Measurements from ENCODE around the gene AKIRIN2. TPM values are rescaled to one million over a fixed set of nuclear protein-coding genes. Genes with fewer than 3 reads are reported as not detected.
A peak's percentile ranks its signal among the peaks of the same experiment; 100 is the strongest.
"Not testable (repeated sequence)": the region's sequence is repeated elsewhere in the genome, so short reads cannot be mapped to it uniquely, and the experiment has no call there.

Gene AKIRIN2
- total and polyA plus RNA-seq, 7 experiments from 2014 or later: 28.8 to 197 (median 54.6) TPM

DNA sequence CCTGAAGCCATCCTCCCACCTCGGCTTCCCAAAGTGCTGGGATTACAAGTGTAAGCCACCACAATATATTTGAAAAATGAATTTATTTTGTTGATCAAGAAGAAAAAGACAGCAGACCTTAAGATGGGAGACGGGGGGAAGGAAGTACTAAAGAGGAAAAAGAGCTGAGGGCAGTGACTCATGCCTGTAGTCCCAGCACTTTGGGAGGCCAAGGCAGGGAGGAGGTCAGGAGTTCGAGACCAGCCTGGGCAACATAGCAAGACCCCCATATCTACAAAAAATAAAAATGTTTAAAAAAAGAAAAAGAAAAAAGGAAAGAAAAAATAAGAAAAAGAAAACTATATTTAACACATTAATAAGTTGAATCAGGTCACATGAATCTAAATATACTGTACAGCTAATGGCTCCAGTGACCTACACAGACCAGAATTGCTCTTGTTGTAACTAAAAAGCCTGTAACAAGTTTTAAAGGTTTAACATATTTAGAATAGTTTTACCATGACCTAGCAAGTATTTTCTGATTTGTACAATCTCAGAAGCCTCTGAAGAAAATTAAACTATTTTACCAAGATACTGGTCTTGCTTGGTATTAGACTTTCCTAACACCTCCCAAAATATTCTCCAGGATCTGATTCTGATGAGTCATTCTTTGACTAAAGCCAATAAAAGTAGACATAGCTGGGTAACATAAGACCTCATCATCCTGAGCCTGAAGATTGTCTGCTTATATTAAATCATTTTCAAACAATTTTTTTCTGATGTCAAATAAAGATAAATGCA is 4.3 kb upstream of the AKIRIN2 start:
- intact Hi-C loops (cut with micrococcal nuclease): loop anchor here in 1 of 2 donors (10.0 kb wide), 1 partner anchor 308 kb away; no protein-coding TSS in a partner anchor
- peaks cover 0 to 2% (median 0%) of the 10 kb centered on the region in 11 donors for H3K9me3 Mint-ChIP-seq
- no peak overlapping the region for H3K4me3 Mint-ChIP-seq

GRCh38 chr6:87705070-87705691 is 3.1 kb upstream of the AKIRIN2 start:
- CTCF ChIA-PET: no interaction called here

More for the DNA sequence above, 4.3 kb upstream of the AKIRIN2 start:
- ChIA-PET CTCF (no interaction called here), POLR2A (no interaction called here)
- peaks cover 0 to 5% (median 0%) of the 10 kb centered on the region in 5 donors for H3K27me3 Mint-ChIP-seq
- H3K4me1 ChIP-seq (ENCODE audit: control insufficient read depth in 2 of 2, insufficient read depth in 2 of 2, low read length in 2 of 2): peaks cover 0 to 3% of the 10 kb centered on the region in 2 donors
- H3K4me3 ChIP-seq (ENCODE audit: low read length): no peak overlapping the region
- H3K27me3 ChIP-seq (ENCODE audit: control insufficient read depth in 2 of 2, insufficient read depth in 2 of 2, low read length in 2 of 2): no peaks in the 10 kb centered on the region
- no peaks in the 10 kb centered on the region for H3K9me3 ChIP-seq (ENCODE audit: control insufficient read depth in 2 of 3, low read length in 3 of 3)
- no peak overlapping the region for H3K27ac ChIP-seq (ENCODE audit: low read depth, low read length)
- no peak for ATAC-seq
- no peak for DNase-seq
- peaks cover 0 to 6% (median 0%) of the 10 kb centered on the region in 3 experiments for H3K36me3 ChIP-seq (ENCODE audit: control insufficient read depth in 2 of 3, insufficient read depth in 3 of 3, low read length in 3 of 3)
- no peak overlapping the region for H3K27ac Mint-ChIP-seq
- peaks cover 6 to 25% (median 10%) of the 10 kb centered on the region in 7 donors for H3K4me1 Mint-ChIP-seq
- no peaks in the 10 kb centered on the region for H3K36me3 Mint-ChIP-seq

DNA sequence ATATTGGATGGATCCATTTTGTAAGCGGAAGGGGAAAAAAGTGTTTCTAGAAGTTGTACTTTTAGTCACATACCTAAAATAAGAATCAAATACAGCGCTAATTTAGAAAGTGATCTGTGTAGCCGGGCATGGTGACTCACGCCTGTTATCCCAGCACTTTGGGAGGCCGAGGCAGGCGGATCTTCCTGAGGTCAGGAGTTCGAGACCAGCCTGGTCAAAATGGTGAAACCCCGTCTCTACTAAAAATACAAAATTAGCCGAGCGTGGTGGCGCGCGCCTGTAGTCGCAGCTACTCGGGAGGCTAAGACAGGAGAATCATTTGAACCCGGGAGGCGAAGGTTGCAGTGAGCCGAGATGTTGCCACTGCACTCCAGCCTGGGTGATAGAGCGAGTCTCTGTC is 1.0 kb upstream of the AKIRIN2 start:
- Mint-ChIP-seq H3K27ac (peak overlapping the region in 8 of 9 donors; percentile 89 to 97 (median 94)), H3K4me3 (peak overlapping the region; percentile 92 to 98 (median 96)), H3K4me1 (peaks cover 19 to 36% (median 29%) of the 10 kb centered on the region in 7 donors), H3K36me3 (peaks cover 0 to 14% (median 0%) of the 10 kb centered on the region in 5 donors)
- H3K36me3 ChIP-seq (ENCODE audit: control insufficient read depth in 2 of 3, insufficient read depth in 3 of 3, low read length in 3 of 3); H3K9me3 Mint-ChIP-seq; DNase-seq; H3K27me3 ChIP-seq (ENCODE audit: control insufficient read depth in 2 of 2, insufficient read depth in 2 of 2, low read length in 2 of 2); H3K4me1 ChIP-seq (ENCODE audit: control insufficient read depth in 2 of 2, insufficient read depth in 2 of 2, low read length in 2 of 2); CTCF ChIA-PET; ATAC-seq; H3K9me3 ChIP-seq (ENCODE audit: control insufficient read depth in 2 of 3, low read length in 3 of 3); H3K27me3 Mint-ChIP-seq: not testable (repeated sequence)
- Histone ChIP-seq H3K4me3 (ENCODE audit: low read length) (peak overlapping the region; percentile 80), H3K27ac (ENCODE audit: low read depth, low read length) (peak overlapping the region; percentile 93)
- POLR2A ChIA-PET: interaction anchor here (0.7 to 2.8 kb wide), 6 partner anchors 13 to 547 kb away, joined by 3 to 44 read pairs (median 7); partner anchors contain the start of genes ORC3, RARS2 and ZNF292
- intact Hi-C loops (cut with micrococcal nuclease): loop anchor here (2.0 to 10.0 kb wide), 9 partner anchors 30 to 1654 kb away; partner anchors contain the start of genes CFAP206 (in 2 of the 2), RNGTT (in 1 of the 2) and UBE2J1 (in 1 of the 2)

More at GRCh38 chr6:87705070-87705691, 3.1 kb upstream of the AKIRIN2 start:
- Histone ChIP-seq H3K27ac (ENCODE audit: low read depth, low read length) (no peak overlapping the region), H3K4me1 (ENCODE audit: control insufficient read depth in 2 of 2, insufficient read depth in 2 of 2, low read length in 2 of 2) (peaks cover 0 to 3% of the 10 kb centered on the region in 2 donors), H3K4me3 (ENCODE audit: low read length) (no peak overlapping the region), H3K27me3 (ENCODE audit: control insufficient read depth in 2 of 2, insufficient read depth in 2 of 2, low read length in 2 of 2) (no peaks in the 10 kb centered on the region), H3K9me3 (ENCODE audit: control insufficient read depth in 2 of 3, low read length in 3 of 3) (no peaks in the 10 kb centered on the region), H3K36me3 (ENCODE audit: control insufficient read depth in 2 of 3, insufficient read depth in 3 of 3, low read length in 3 of 3) (peaks cover 0 to 9% (median 0%) of the 10 kb centered on the region in 3 experiments)
- Mint-ChIP-seq H3K9me3 (peaks cover 0 to 2% (median 0%) of the 10 kb centered on the region in 11 donors), H3K36me3 (peaks cover 0 to 5% (median 0%) of the 10 kb centered on the region in 5 donors), H3K4me1 (peaks cover 8 to 26% (median 10%) of the 10 kb centered on the region in 7 donors), H3K4me3 (no peak overlapping the region), H3K27ac (no peak overlapping the region), H3K27me3 (peaks cover 0 to 5% (median 0%) of the 10 kb centered on the region in 5 donors)
- DNase-seq (peak in 1 of 9 donors; percentile 37), ATAC-seq (no peak)
- intact Hi-C loops (cut with micrococcal nuclease): loop anchor here in 1 of 2 donors (10.0 kb wide), 1 partner anchor 310 kb away; no protein-coding TSS in a partner anchor
- POLR2A ChIA-PET: interaction anchor here (0.5 kb wide), 1 partner anchor 304 kb away, joined by 3 read pairs; no protein-coding TSS in a partner anchor

GRCh38 chr6:87702589-87702945 is 534 bp upstream of the AKIRIN2 start:
- ChIA-PET CTCF (interaction anchor here (0.7 kb wide), 1 partner anchor 113 kb away, joined by 3 read pairs; the partner anchor contains the start of gene RARS2), POLR2A (interaction anchor here (0.6 to 2.8 kb wide), 15 partner anchors 8 to 1378 kb away, joined by 3 to 44 read pairs (median 4); partner anchors contain the start of genes ORC3, PNRC1, RARS2 and RNGTT)
- peak overlapping the region; percentile 89 to 97 (median 94) for H3K27ac Mint-ChIP-seq
- Histone ChIP-seq H3K27ac (ENCODE audit: low read depth, low read length) (peak overlapping the region; percentile 93), H3K36me3 (ENCODE audit: control insufficient read depth in 2 of 3, insufficient read depth in 3 of 3, low read length in 3 of 3) (peaks cover 0 to 9% (median 3%) of the 10 kb centered on the region in 3 experiments), H3K27me3 (ENCODE audit: control insufficient read depth in 2 of 2, insufficient read depth in 2 of 2, low read length in 2 of 2) (no peaks in the 10 kb centered on the region), H3K4me1 (ENCODE audit: control insufficient read depth in 2 of 2, insufficient read depth in 2 of 2, low read length in 2 of 2) (peaks cover 4 to 13% of the 10 kb centered on the region in 2 donors), H3K9me3 (ENCODE audit: control insufficient read depth in 2 of 3, low read length in 3 of 3) (no peaks in the 10 kb centered on the region), H3K4me3 (ENCODE audit: low read length) (peak overlapping the region; percentile 80)
- H3K9me3 Mint-ChIP-seq: no peaks in the 10 kb centered on the region
- no peak for ATAC-seq
- peaks cover 0 to 16% (median 0%) of the 10 kb centered on the region in 5 donors for H3K36me3 Mint-ChIP-seq
- no peaks in the 10 kb centered on the region for H3K27me3 Mint-ChIP-seq
- H3K4me1 Mint-ChIP-seq: peaks cover 22 to 41% (median 34%) of the 10 kb centered on the region in 7 donors
- H3K4me3 Mint-ChIP-seq: peak overlapping the region; percentile 92 to 98 (median 96)
- no peak for DNase-seq
- intact Hi-C loops (cut with micrococcal nuclease): loop anchor here (1.0 to 10.0 kb wide), 19 partner anchors 30 to 1936 kb away; partner anchors contain the start of genes CFAP206 (in 2 of the 2), ORC3 (in 2 of the 2), RNGTT (in 2 of the 2) and SLC35A1 (in 2 of the 2)

DNA sequence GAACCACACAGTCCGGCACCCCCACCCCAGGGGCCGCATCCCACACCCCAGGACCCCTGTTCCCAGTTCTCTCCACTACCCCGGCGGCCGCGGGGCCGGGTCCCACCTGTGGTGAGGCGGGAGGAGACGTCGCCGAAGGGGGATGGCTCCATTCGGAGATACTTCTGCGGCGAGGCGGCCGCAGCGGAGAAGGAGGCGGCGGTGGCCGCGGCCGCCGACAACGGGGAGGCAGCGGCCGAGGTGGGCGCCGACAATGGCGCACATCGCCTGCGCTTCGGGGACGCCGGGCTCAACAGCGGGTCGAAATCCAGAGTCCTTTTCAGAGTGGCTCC is 723 bp downstream of the AKIRIN2 start:
- intact Hi-C loops (cut with micrococcal nuclease): loop anchor here (1.0 to 10.0 kb wide), 7 partner anchors 30 to 1651 kb away; partner anchors contain the start of genes CFAP206 (in 1 of the 2) and UBE2J1 (in 1 of the 2)
- ChIA-PET CTCF (no interaction called here), POLR2A (interaction anchor here (0.6 to 2.8 kb wide), 11 partner anchors 11 to 1379 kb away, joined by 3 to 44 read pairs (median 4); partner anchors contain the start of genes ORC3, PNRC1, RARS2 and SLC35A1)
- DNase-seq: peak in 1 of 9 donors; percentile 14
- H3K4me1 ChIP-seq (ENCODE audit: control insufficient read depth in 2 of 2, insufficient read depth in 2 of 2, low read length in 2 of 2): peaks cover 6 to 13% of the 10 kb centered on the region in 2 donors
- peak overlapping the region; percentile 92 to 98 (median 96) for H3K4me3 Mint-ChIP-seq
- H3K9me3 Mint-ChIP-seq: no peaks in the 10 kb centered on the region
- peaks cover 0 to 9% (median 3%) of the 10 kb centered on the region in 3 experiments for H3K36me3 ChIP-seq (ENCODE audit: control insufficient read depth in 2 of 3, insufficient read depth in 3 of 3, low read length in 3 of 3)
- no peaks in the 10 kb centered on the region for H3K27me3 ChIP-seq (ENCODE audit: control insufficient read depth in 2 of 2, insufficient read depth in 2 of 2, low read length in 2 of 2)
- H3K4me3 ChIP-seq (ENCODE audit: low read length): peak overlapping the region; percentile 80
- no peak for ATAC-seq
- peaks cover 0 to 16% (median 0%) of the 10 kb centered on the region in 5 donors for H3K36me3 Mint-ChIP-seq
- no peaks in the 10 kb centered on the region for H3K27me3 Mint-ChIP-seq
- H3K4me1 Mint-ChIP-seq: peaks cover 26 to 45% (median 42%) of the 10 kb centered on the region in 7 donors
- peak overlapping the region; percentile 89 to 97 (median 94) for H3K27ac Mint-ChIP-seq
- H3K9me3 ChIP-seq (ENCODE audit: control insufficient read depth in 2 of 3, low read length in 3 of 3): no peaks in the 10 kb centered on the region
- peak overlapping the region; percentile 93 for H3K27ac ChIP-seq (ENCODE audit: low read depth, low read length)

Data from naive thymus-derived CD4-positive, alpha-beta T cell (primary cell).